Esophagus muscularis mucosa (tissue), 4 donors: Measurements from ENCODE around the gene RCOR1.

ENCODE experiments used
- CTCF ChIP-seq, 3 experiments: fragments of 200-600 bp in 2 of 3; fragments of 450-650 bp in 1 of 3; sonication (generic) in 2 of 3; IDR thresholded peaks; one replicate each; pipeline ENCODE4 v1.5.1; 2017 to 2019; ENCODE audit warnings: antibody characterized with exemption in 3 of 3, mild to moderate bottlenecking in 2 of 3, moderate library complexity in 1 of 3
- EP300 ChIP-seq: sonication (generic); formaldehyde crosslinking; IDR thresholded peaks from one replicate; pipeline ENCODE4 v1.6.1; 2017; ENCODE audit warnings: antibody characterized with exemption
- POLR2A ChIP-seq: fragments of 450-650 bp; IDR thresholded peaks from one replicate; pipeline ENCODE4 v1.6.1; 2017; ENCODE audit warnings: antibody characterized with exemption, moderate library complexity, mild to moderate bottlenecking, low read depth
- POLR2AphosphoS5 ChIP-seq, 2 donors: sonication (generic); formaldehyde crosslinking; IDR thresholded peaks; one replicate each; pipeline ENCODE4 v1.6.1; 2017; ENCODE audit warnings: antibody characterized with exemption in 2 of 2

GRCh38 chr14:102686196-102686801, 93.8 kb downstream of the RCOR1 start:
- no peak for TF ChIP-seq CTCF (IDR thresholded peaks at IDR 0.05)
- TF ChIP-seq POLR2A, result no peak
- no peak for TF ChIP-seq POLR2AphosphoS5 (IDR thresholded peaks at IDR 0.05)
- no peak for TF ChIP-seq EP300
